ENCODE data around the gene ARFGEF3. TPM values are rescaled to one million over a fixed set of nuclear protein-coding genes. Genes with fewer than 3 reads are reported as not detected.
A peak's percentile ranks its signal among the peaks of the same experiment; 100 is the strongest.

The ARFGEF3 gene
- total and polyA plus RNA-seq, 2 experiments from 2014 or later: 5.8 to 24.6 TPM

GRCh38 chr6:138289739-138290138, 128.0 kb downstream of the ARFGEF3 start:
- H3K27ac Mint-ChIP-seq: no peak overlapping the region
- peak; percentile 69 for ATAC-seq

GRCh38 chr6:138290423-138290962, 128.8 kb downstream of the ARFGEF3 start:
- Histone ChIP-seq H3K4me1 (ENCODE audit: insufficient read depth) (no peaks in the 10 kb centered on the region), H3K4me2 (no peak overlapping the region), H2AFZ (no peak overlapping the region), H3K79me2 (replicated peaks; ENCODE audit: insufficient read depth) (no peaks in the 10 kb centered on the region), H3K36me3 (ENCODE audit: insufficient read depth) (no peaks in the 10 kb centered on the region; the same call in 1 of the 2 replicates), H3K27ac (ENCODE audit: low read depth) (no peak overlapping the region), H4K20me1 (replicated peaks; ENCODE audit: insufficient read depth) (no peaks in the 10 kb centered on the region; the same call in 1 of the 2 replicates), H3K27me3 (ENCODE audit: insufficient read depth) (no peaks in the 10 kb centered on the region), H3F3A (replicated peaks; ENCODE audit: low read depth) (no peaks in the 10 kb centered on the region), H3K4me3 (no peak overlapping the region), H3K9me2 (ENCODE audit: insufficient read depth) (no peaks in the 10 kb centered on the region)
- ATAC-seq (no peak), DNase-seq (ENCODE audit: low spot score) (no peak)
- H3K27ac Mint-ChIP-seq: peak overlapping the region; percentile 18; the same call in 1 of the 2 replicates
- H3K36me3 Mint-ChIP-seq (ENCODE audit: low read depth): peaks cover 20% of the 10 kb centered on the region
- H3K27me3 Mint-ChIP-seq (ENCODE audit: insufficient read depth, low read depth, poor library complexity): peaks cover 4% of the 10 kb centered on the region
- H3K4me3 Mint-ChIP-seq: no peak overlapping the region
- peaks cover 16% of the 10 kb centered on the region for H3K4me1 Mint-ChIP-seq
- no peaks in the 10 kb centered on the region for H3K9me3 Mint-ChIP-seq
- TF ChIP-seq STAT1 (IDR thresholded peaks at IDR 0.05; ENCODE audit: unreplicated experiment): no peak
- TF ChIP-seq CTCF (conservative IDR thresholded peaks at IDR 0.05; ENCODE audit: low read depth in 2 of 2): no peak
- TF ChIP-seq CREB1 (CRISPR knock-in tag; IDR thresholded peaks at IDR 0.05; ENCODE audit: low read depth): no peak

More at GRCh38 chr6:138289739-138290138, 128.0 kb downstream of the ARFGEF3 start:
- H3K27ac ChIP-seq (ENCODE audit: low read depth): no peak overlapping the region
- no peak overlapping the region for H3K4me2 ChIP-seq
- H3F3A ChIP-seq (replicated peaks; ENCODE audit: low read depth): no peaks in the 10 kb centered on the region
- H3K4me1 Mint-ChIP-seq: peaks cover 16% of the 10 kb centered on the region
- H3K4me1 ChIP-seq (ENCODE audit: insufficient read depth): no peaks in the 10 kb centered on the region
- H3K4me3 Mint-ChIP-seq: no peak overlapping the region
- H3K79me2 ChIP-seq (replicated peaks; ENCODE audit: insufficient read depth): no peaks in the 10 kb centered on the region
- H4K20me1 ChIP-seq (replicated peaks; ENCODE audit: insufficient read depth): no peaks in the 10 kb centered on the region; the same call in 1 of the 2 replicates
- no peak overlapping the region for H2AFZ ChIP-seq
- H3K36me3 ChIP-seq (ENCODE audit: insufficient read depth): no peaks in the 10 kb centered on the region; the same call in 1 of the 2 replicates
- H3K9me3 Mint-ChIP-seq: no peaks in the 10 kb centered on the region
- H3K9me2 ChIP-seq (ENCODE audit: insufficient read depth): no peaks in the 10 kb centered on the region
- H3K27me3 ChIP-seq (ENCODE audit: insufficient read depth): no peaks in the 10 kb centered on the region
- TF ChIP-seq ZNF331 (CRISPR knock-in tag; IDR thresholded peaks at IDR 0.05; ENCODE audit: low read depth) (no peak), ETS1 (IDR thresholded peaks at IDR 0.05) (no peak), CTCF (conservative IDR thresholded peaks at IDR 0.05; ENCODE audit: low read depth in 2 of 2) (peak; percentile 56 to 70), EZH2 (IDR thresholded peaks at IDR 0.05; ENCODE audit: low read depth, unreplicated experiment) (no peak)
- peaks cover 20% of the 10 kb centered on the region for H3K36me3 Mint-ChIP-seq (ENCODE audit: low read depth)
- DNase-seq (ENCODE audit: low spot score): peak; percentile 60
- peaks cover 4% of the 10 kb centered on the region for H3K27me3 Mint-ChIP-seq (ENCODE audit: insufficient read depth, low read depth, poor library complexity)
- H3K4me3 ChIP-seq: no peak overlapping the region
